Lower leg skin (tissue), 3 donors: Measurements from ENCODE around the gene PLA2G2D.

Experiments
- CTCF ChIP-seq, 3 donors: fragments of 450-650 bp; IDR thresholded peaks; one replicate each; pipeline ENCODE4 v1.5.1; 2016; ENCODE audit warnings: antibody characterized with exemption in 3 of 3, mild to moderate bottlenecking in 3 of 3, moderate library complexity in 2 of 3
- POLR2A ChIP-seq, 2 donors: fragments of 450-650 bp; IDR thresholded peaks; one replicate each; pipeline ENCODE4 v1.6.1; 2016 to 2017; ENCODE audit warnings: antibody characterized with exemption in 2 of 2, mild to moderate bottlenecking in 1 of 2, moderate library complexity in 1 of 2

GRCh38 chr1:20107351-20107750 lies 12.0 kb downstream of the PLA2G2D start:
- TF ChIP-seq POLR2A (IDR thresholded peaks at IDR 0.05): no peak
- TF ChIP-seq CTCF (IDR thresholded peaks at IDR 0.05): no peak
